GM12892 (cell line): ENCODE data around the gene SIRT1.
"Not testable (repeated sequence)": the region's sequence is repeated elsewhere in the genome, so short reads cannot be mapped to it uniquely, and the experiment has no call there.

Experiments used
- POLR2AphosphoS5 ChIP-seq: IDR thresholded peaks from 2 replicates; pipeline ENCODE4 v1.6.1; 2011; ENCODE audit warnings: low read depth, low read length, control low read depth
- TAF1 ChIP-seq: IDR thresholded peaks from 2 replicates; pipeline ENCODE4 v1.6.1; 2011; ENCODE audit warnings: low read depth, mild to moderate bottlenecking, control low read depth, low read length, borderline replicate concordance

DNA sequence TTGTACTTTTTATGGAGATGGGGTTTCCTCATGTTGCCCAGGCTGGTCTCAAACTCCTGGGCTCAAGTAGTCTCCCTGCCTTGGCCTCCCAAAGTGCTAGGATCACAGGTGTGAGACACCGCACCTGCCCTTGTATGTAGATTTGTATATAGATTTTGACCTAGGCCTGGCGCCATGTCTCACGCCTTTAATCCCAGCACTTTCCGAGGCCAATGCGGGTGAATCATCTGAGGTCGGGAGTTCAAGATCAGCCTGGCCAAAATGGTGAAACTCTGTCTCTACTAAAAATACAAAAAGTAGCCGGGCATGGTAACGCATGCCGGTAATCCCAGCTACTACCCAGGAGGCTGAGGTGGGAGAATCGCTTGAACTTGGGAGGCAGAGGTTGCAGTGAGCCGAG, 7.0 kb upstream of the SIRT1 start:
- not testable (repeated sequence) for TF ChIP-seq POLR2AphosphoS5, TAF1
